Caco-2 (cell line): ENCODE data around the gene SMARCAD1. TPM values are rescaled to one million over a fixed set of nuclear protein-coding genes. Genes with fewer than 3 reads are reported as not detected.
A peak's percentile ranks its signal among the peaks of the same experiment; 100 is the strongest.

Source experiments
- BruUV-seq: library from RNA; stranded (reverse); fragments of 400-500 nt; replicated peaks from 2 replicates; lab custom pipeline; 2021; lab: Mats Ljungman, UMichigan
- CTCF ChIA-PET: fragments of 300-600 bp; sonication (Branson Sonifier 250); formaldehyde crosslinking; loops from one replicate; lab custom pipeline; 2022; ENCODE audit warnings: antibody characterized with exemption; lab: Charles Lee
- POLR2A ChIA-PET: fragments of 300-600 bp; sonication (Branson Sonifier 250); formaldehyde crosslinking; loops from one replicate; lab custom pipeline; 2022; ENCODE audit warnings: antibody characterized with exemption; lab: Charles Lee
- DNase-seq, 2 experiments: peaks; one replicate each; pipeline versions ENCODE4 v3.0.0 to v3.0.0-alpha.2; 2020 to 2022
- H3K27me3 ChIP-seq: replicated peaks from 2 replicates; pipeline ENCODE4 v1.6.0; 2011; ENCODE audit warnings: low read length; ENCODE audit not compliant: control insufficient read depth, insufficient read depth
- H3K36me3 ChIP-seq: 2 replicates; pipeline ENCODE4 v1.5.1; 2011; ENCODE audit warnings: low read length; ENCODE audit not compliant: control insufficient read depth, insufficient read depth
- H3K4me1 ChIP-seq: fragments of 250-450 bp; sonication (Bioruptor Pico); 2 replicates; pipeline ENCODE4 v1.5.1; 2020; ENCODE audit warnings: mild to moderate bottlenecking
- H3K4me3 ChIP-seq: 2 replicates; pipeline ENCODE4 v1.5.1; 2011; ENCODE audit warnings: low read depth, mild to moderate bottlenecking, control low read depth, low read length
- H3K9me3 ChIP-seq: fragments of 250-450 bp; sonication (Bioruptor Pico); 2 replicates; pipeline ENCODE4 v1.5.1; 2020; ENCODE audit warnings: mild to moderate bottlenecking, moderate library complexity
- H3K27ac Mint-ChIP-seq: one replicate; pipeline ENCODE4 v1.8.0; 2022; ENCODE audit warnings: mixed read lengths; ENCODE audit not compliant: unreplicated experiment
- H3K27me3 Mint-ChIP-seq: one replicate; pipeline ENCODE4 v1.8.0; 2022; ENCODE audit warnings: mixed read lengths; ENCODE audit not compliant: insufficient read depth, unreplicated experiment
- H3K36me3 Mint-ChIP-seq: one replicate; pipeline ENCODE4 v1.8.0; 2022; ENCODE audit warnings: mild to moderate bottlenecking, mixed read lengths; ENCODE audit not compliant: insufficient read depth, unreplicated experiment
- H3K4me1 Mint-ChIP-seq: one replicate; pipeline ENCODE4 v1.8.0; 2022; ENCODE audit warnings: low read depth, mixed read lengths; ENCODE audit not compliant: unreplicated experiment
- H3K4me3 Mint-ChIP-seq: one replicate; pipeline ENCODE4 v1.8.0; 2022; ENCODE audit warnings: mild to moderate bottlenecking, moderate library complexity, mixed read lengths; ENCODE audit not compliant: unreplicated experiment
- H3K9me3 Mint-ChIP-seq: one replicate; pipeline ENCODE4 v1.8.0; 2022; ENCODE audit warnings: mixed read lengths; ENCODE audit not compliant: unreplicated experiment
- CTCF ChIP-seq, 2 experiments: fragments of 200-600 bp in 1 of 2; IDR thresholded peaks; 1 replicate in 1 of 2; 2 replicates in 1 of 2; pipeline versions ENCODE4 v1.5.1 to v1.8.0; 2011 to 2022; ENCODE audit warnings: antibody characterized with exemption in 1 of 2, control low read depth in 1 of 2, inconsistent platforms in 1 of 2, low read depth in 1 of 2, low read length in 1 of 2, mild to moderate bottlenecking in 1 of 2, moderate library complexity in 1 of 2; ENCODE audit not compliant: insufficient read depth in 1 of 2, severe bottlenecking in 1 of 2, unreplicated experiment in 1 of 2
- intact Hi-C: fragments of 100-400 bp; cut with micrococcal nuclease; formaldehyde crosslinking; loops from one replicate; pipeline ENCODE4 v1.10.0; 2022; ENCODE audit not compliant: unreplicated experiment
- total RNA-seq: library from RNA; stranded (reverse); gene quantifications from 2 replicates; pipeline ENCODE4 v1.2.3, GENCODE V29; 2022

SMARCAD1 gene
- total RNA-seq, 1 experiment from 2014 or later: 31.8 TPM

DNA sequence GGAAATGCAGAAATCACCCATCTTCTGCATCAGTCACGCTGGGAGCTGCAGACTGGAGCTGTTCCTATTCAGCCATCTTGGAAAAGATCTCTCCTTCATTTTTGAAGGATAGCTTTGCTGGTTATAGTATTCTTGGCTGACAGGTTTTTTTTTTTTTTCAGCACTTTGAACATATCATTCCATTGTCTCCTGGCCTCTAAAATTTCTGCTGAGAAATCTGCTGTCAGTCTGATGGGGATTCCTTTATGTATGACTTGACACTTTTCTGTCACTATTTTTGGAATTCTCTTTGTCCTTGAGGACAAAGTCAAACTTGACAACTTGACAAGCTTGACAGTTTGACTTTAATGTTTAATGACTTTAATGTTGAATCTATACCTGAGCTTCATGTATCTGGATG lies 118.2 kb downstream of the SMARCAD1 start:
- no peaks in the 10 kb centered on the region for H3K27me3 Mint-ChIP-seq
- DNase-seq: no peak

GRCh38 chr4:94329933-94330332 lies 122.3 kb downstream of the SMARCAD1 start:
- no peak for DNase-seq
- Histone ChIP-seq H3K4me1 (peaks cover 26% of the 10 kb centered on the region), H3K36me3 (no peaks in the 10 kb centered on the region), H3K4me3 (no peak overlapping the region), H3K27me3 (no peaks in the 10 kb centered on the region), H3K9me3 (peaks cover 12% of the 10 kb centered on the region)
- no peak for TF ChIP-seq CTCF (IDR thresholded peaks at IDR 0.05; ENCODE audit: insufficient read depth in 1 of 2, low read depth in 1 of 2, low read length in 1 of 2, severe bottlenecking in 1 of 2, unreplicated experiment in 1 of 2)
- CTCF ChIA-PET: no interaction called here
- no TSS peak for BruUV-seq
- H3K4me1 Mint-ChIP-seq: peaks cover 18% of the 10 kb centered on the region
- H3K9me3 Mint-ChIP-seq: peaks cover 22% of the 10 kb centered on the region
- no peak overlapping the region for H3K27ac Mint-ChIP-seq
- H3K36me3 Mint-ChIP-seq: no peaks in the 10 kb centered on the region
- intact Hi-C loops: no loop called here
- POLR2A ChIA-PET: no interaction called here
- H3K4me3 Mint-ChIP-seq: no peak overlapping the region
- no peaks in the 10 kb centered on the region for H3K27me3 Mint-ChIP-seq

More for the DNA sequence above, 118.2 kb downstream of the SMARCAD1 start:
- Mint-ChIP-seq H3K36me3 (no peaks in the 10 kb centered on the region), H3K4me3 (no peak overlapping the region), H3K9me3 (peaks cover 32% of the 10 kb centered on the region), H3K27ac (no peak overlapping the region), H3K4me1 (no peaks in the 10 kb centered on the region)
- no peaks in the 10 kb centered on the region for H3K36me3 ChIP-seq
- TF ChIP-seq CTCF (IDR thresholded peaks at IDR 0.05; ENCODE audit: insufficient read depth in 1 of 2, low read depth in 1 of 2, low read length in 1 of 2, severe bottlenecking in 1 of 2, unreplicated experiment in 1 of 2): no peak
- intact Hi-C loops: no loop called here
- H3K27me3 ChIP-seq: no peaks in the 10 kb centered on the region
- peaks cover 12% of the 10 kb centered on the region for H3K9me3 ChIP-seq
- POLR2A ChIA-PET: no interaction called here
- CTCF ChIA-PET: no interaction called here
- H3K4me3 ChIP-seq: no peak overlapping the region
- no TSS peak for BruUV-seq
- H3K4me1 ChIP-seq: no peaks in the 10 kb centered on the region

DNA sequence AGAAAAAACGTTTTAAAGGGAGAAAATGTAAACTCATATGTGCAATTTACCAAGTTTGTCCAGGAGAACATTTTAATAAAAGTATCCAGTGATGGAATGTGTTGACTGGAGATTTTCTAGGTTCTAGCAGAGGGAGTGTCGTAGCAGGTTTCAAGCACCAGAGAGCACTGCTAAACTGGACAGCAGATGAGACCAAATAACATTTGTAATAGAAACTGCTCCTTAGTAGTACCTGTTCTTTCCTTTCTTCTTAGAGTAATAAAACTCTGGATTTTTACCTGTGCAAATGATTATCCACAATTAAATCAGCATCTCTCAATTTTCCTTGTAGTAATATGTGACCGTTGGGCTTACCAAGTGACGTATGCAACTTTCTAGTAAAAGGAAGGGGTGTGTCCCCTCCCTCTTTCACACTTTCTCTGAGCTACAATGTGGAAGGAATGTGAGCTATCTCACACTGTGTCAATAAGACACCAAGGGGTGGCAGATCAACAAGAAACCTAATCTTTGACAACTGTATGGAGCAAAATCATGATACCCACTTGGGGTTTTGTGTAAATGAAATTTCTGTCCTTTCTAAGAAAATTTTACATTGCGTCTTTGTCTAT lies 125.4 kb downstream of the SMARCAD1 start:
- Histone ChIP-seq H3K4me1 (peaks cover 26% of the 10 kb centered on the region), H3K9me3 (no peaks in the 10 kb centered on the region), H3K36me3 (no peaks in the 10 kb centered on the region), H3K27me3 (no peaks in the 10 kb centered on the region), H3K4me3 (no peak overlapping the region)
- DNase-seq: peak; percentile 50 to 51
- H3K9me3 Mint-ChIP-seq: peaks cover 4% of the 10 kb centered on the region
- BruUV-seq: no TSS peak
- H3K27ac Mint-ChIP-seq: peak overlapping the region; percentile 63
- H3K4me1 Mint-ChIP-seq: peaks cover 18% of the 10 kb centered on the region
- no peaks in the 10 kb centered on the region for H3K27me3 Mint-ChIP-seq
- intact Hi-C loops: loop anchor here (1.0 kb wide), 3 partner anchors 29 to 262 kb away; no protein-coding TSS in a partner anchor
- ChIA-PET CTCF (interaction anchor here (0.8 to 2.4 kb wide), 6 partner anchors 16 to 262 kb away, joined by 3 to 15 read pairs (median 3); no protein-coding TSS in a partner anchor), POLR2A (no interaction called here)
- H3K36me3 Mint-ChIP-seq: no peaks in the 10 kb centered on the region
- TF ChIP-seq CTCF (IDR thresholded peaks at IDR 0.05; ENCODE audit: insufficient read depth in 1 of 2, low read depth in 1 of 2, low read length in 1 of 2, severe bottlenecking in 1 of 2, unreplicated experiment in 1 of 2): peak; percentile 19 to 48
- peak overlapping the region; percentile 59 for H3K4me3 Mint-ChIP-seq
